GM12878 (cell line): ENCODE measurements around the gene TMPRSS6. TPM values are rescaled to one million over a fixed set of nuclear protein-coding genes. Genes with fewer than 3 reads are reported as not detected.

Experiments used
- ATAC-seq: fragments of 200-7000 bp; cut with Tn5 transposase; 3 replicates; pipeline ENCODE4 v1.9.1; 2020; ENCODE audit warnings: mild to moderate bottlenecking, moderate library complexity
- BruUV-seq: library from RNA; stranded (reverse); fragments of 400-500 nt; replicated peaks from 2 replicates; lab custom pipeline; 2021; lab: Mats Ljungman, UMichigan
- CTCF ChIA-PET: fragments of 300-600 bp; sonication (Branson Sonifier 250); formaldehyde crosslinking; extraction: SDS; loops from one replicate; lab custom pipeline; 2021; ENCODE audit warnings: inconsistent platforms; lab: Yijun Ruan, JAX
- POLR2A ChIA-PET: fragments of 350-600 bp; formaldehyde crosslinking; extraction: SDS; loops from one replicate; lab custom pipeline; 2021; ENCODE audit warnings: inconsistent platforms; lab: Charles Lee
- RAD21 ChIA-PET: fragments of 300-600 bp; sonication (Branson Sonifier 250); formaldehyde crosslinking; loops from one replicate; lab custom pipeline; 2023; ENCODE audit warnings: antibody characterized with exemption; ENCODE audit not compliant: unreplicated experiment; lab: Charles Lee
- SMC1A ChIA-PET: fragments of 300-600 bp; sonication (Branson Sonifier 250); formaldehyde crosslinking; loops from one replicate; lab custom pipeline; 2023; ENCODE audit not compliant: unreplicated experiment, uncharacterized antibody; lab: Charles Lee
- DNase-seq: peaks from one replicate; pipeline ENCODE4 v3.0.0-alpha.2; 2011; ENCODE audit warnings: low read depth, low spot score
- FAIRE-seq: peaks from 3 replicates; lab custom pipeline; 2011; peaks lifted over from hg19 to GRCh38; lab: Jason Lieb, UNC
- H2AFZ ChIP-seq: 2 replicates; pipeline ENCODE4 v1.6.0; 2011; ENCODE audit warnings: low read depth, low read length, control low read depth; ENCODE audit not compliant: control insufficient read depth
- H3K27ac ChIP-seq: 2 replicates; pipeline ENCODE4 v1.5.1; 2011; ENCODE audit warnings: control low read depth; ENCODE audit not compliant: control insufficient read depth, insufficient read depth
- H3K27me3 ChIP-seq, 2 experiments: replicated peaks in 1 of 2; 2 replicates each; pipeline versions ENCODE4 v1.6.0 to v1.6.1; 2011; ENCODE audit warnings: low read length in 1 of 2; ENCODE audit not compliant: control insufficient read depth in 2 of 2, insufficient read depth in 2 of 2
- H3K36me3 ChIP-seq, 2 experiments: 2 replicates each; pipeline ENCODE4 v1.5.1; 2011; ENCODE audit warnings: low read length in 1 of 2; ENCODE audit not compliant: control insufficient read depth in 2 of 2, insufficient read depth in 2 of 2
- H3K4me1 ChIP-seq: 2 replicates; pipeline ENCODE4 v1.6.1; 2011; ENCODE audit warnings: mild to moderate bottlenecking, low read length, moderate library complexity, mixed read lengths; ENCODE audit not compliant: control insufficient read depth, insufficient read depth
- H3K4me2 ChIP-seq: 2 replicates; pipeline ENCODE4 v1.6.0; 2011; ENCODE audit warnings: control low read depth; ENCODE audit not compliant: control insufficient read depth, insufficient read depth
- H3K4me3 ChIP-seq: fragments of 200-600 bp; sonication (generic); 2 replicates; pipeline ENCODE4 v1.5.1; 2016
- H3K79me2 ChIP-seq: 2 replicates; pipeline ENCODE4 v1.6.0; 2011; ENCODE audit warnings: low read length; ENCODE audit not compliant: control insufficient read depth, insufficient read depth
- H3K9ac ChIP-seq: 2 replicates; pipeline ENCODE4 v1.8.0; 2011; ENCODE audit warnings: low read length, control low read depth, mixed read lengths; ENCODE audit not compliant: control insufficient read depth, insufficient read depth
- H3K9me3 ChIP-seq: replicated peaks from 3 replicates; pipeline ENCODE4 v1.5.1; 2011; ENCODE audit warnings: mild to moderate bottlenecking, low read length; ENCODE audit not compliant: control insufficient read depth, insufficient read depth
- H4K20me1 ChIP-seq: 2 replicates; pipeline ENCODE4 v1.6.0; 2011; ENCODE audit not compliant: control insufficient read depth, insufficient read depth
- FOS ChIP-seq: IDR thresholded peaks from 3 replicates; pipeline ENCODE4 v1.6.1; 2011; ENCODE audit warnings: borderline replicate concordance; ENCODE audit not compliant: insufficient read length; ENCODE audit errors: extremely low read depth
- IKZF2 ChIP-seq, 2 experiments: fragments of 450-650 bp; IDR thresholded peaks; 2 replicates each; pipeline ENCODE4 v1.6.1; 2017; ENCODE audit warnings: mild to moderate bottlenecking in 2 of 2, moderate library complexity in 2 of 2
- RAD21 ChIP-seq: IDR thresholded peaks from 2 replicates; pipeline ENCODE4 v1.6.1; 2011; ENCODE audit warnings: mild to moderate bottlenecking, low read depth, low read length, moderate library complexity; ENCODE audit not compliant: insufficient read depth
- SMC3 ChIP-seq: IDR thresholded peaks from 2 replicates; pipeline ENCODE4 v1.6.1; 2011; ENCODE audit warnings: low read length, improper control_type of control experiment, borderline replicate concordance
- SP1 ChIP-seq: IDR thresholded peaks from one replicate; pipeline ENCODE4 v1.6.1; 2011; ENCODE audit warnings: low read depth, low read length
- WGBS: methylation state at CpG from one replicate; pipeline ENCODE4 v1.1.6; 2016; ENCODE audit warnings: low lambda C conversion rate; ENCODE audit not compliant: insufficient replicate concordance, insufficient coverage; ENCODE audit errors: missing lambda C conversion rate; 5-methylcytosine and 5-hydroxymethylcytosine counted together
- in situ Hi-C: fragments of 300-500 bp; cut with MboI; formaldehyde crosslinking; loops from 9 replicates; pipeline ENCODE4 v1.14.3; 2018; ENCODE audit warnings: mixed read lengths
- intact Hi-C: fragments of 100-400 bp; cut with micrococcal nuclease; formaldehyde crosslinking; loops from one replicate; pipeline ENCODE4 v1.14.2; 2022; ENCODE audit not compliant: unreplicated experiment
- polyA plus RNA-seq, 11 experiments: library from polyadenylated mRNA; depleted of rRNA in 4 of 11; unstranded in 6 of 11; stranded (reverse) in 5 of 11; fragments of >200 nt; fragmentation: Nextera tagmentation in 4 of 11; fragmentation: Illumina TruSeq in 1 of 11; extraction: Ambion mirVana in 4 of 11; extraction: Trizol in 1 of 11; gene quantifications; 1 replicate in 1 of 11; 2 replicates in 10 of 11; pipeline versions ENCODE4 v1.2.1 to v1.2.3, GENCODE V29; 2011 to 2016; ENCODE audit warnings: inconsistent platforms in 2 of 11, missing spikeins in 2 of 11, low read depth in 1 of 11
- total RNA-seq, 4 experiments: library from RNA; depleted of rRNA in 3 of 4; stranded (reverse); fragments of >200 nt in 3 of 4; fragmentation: Illumina TruSeq in 1 of 4; extraction: Trizol in 1 of 4; gene quantifications; 2 replicates each; pipeline versions ENCODE4 v1.2.1 to v1.2.3, GENCODE V29; 2013 to 2021
- TF ChIP-seq, protein P1 (sequence below): fragments of 450-650 bp; IDR thresholded peaks from 2 replicates; pipeline ENCODE4 v1.6.1; 2016; ENCODE audit warnings: mild to moderate bottlenecking
- TF ChIP-seq, protein P2 (sequence below), 3 experiments: IDR thresholded peaks in 2 of 3; conservative IDR thresholded peaks in 1 of 3; 2 replicates each; pipeline ENCODE4 v1.5.1; 2011; ENCODE audit warnings: low read depth in 3 of 3, low read length in 3 of 3, mild to moderate bottlenecking in 3 of 3, control low read depth in 2 of 3, moderate library complexity in 2 of 3, inconsistent platforms in 1 of 3, mixed read lengths in 1 of 3; ENCODE audit not compliant: control insufficient read depth in 2 of 3, insufficient read depth in 1 of 3; ENCODE audit errors: extremely low read depth in 1 of 3

The TMPRSS6 gene
- total and polyA plus RNA-seq, 10 of the 15 experiments (the other 5 are each of a cell fraction or from before 2014, with no cell fraction given), result 0.06 to 0.69 (median 0.19) TPM; not detected in 6

GRCh38 chr22:37045958-37046357 lies 63.6 kb downstream of the TMPRSS6 start:
- Histone ChIP-seq H3K27ac (no peak overlapping the region), H3K9me3 (no peaks in the 10 kb centered on the region), H3K9ac (no peak overlapping the region), H3K4me3 (no peak overlapping the region), H3K27me3 (peaks cover 0 to 2% of the 10 kb centered on the region in 2 experiments; a peak in 1 of 4 replicates), H3K36me3 (no peaks in the 10 kb centered on the region), H3K4me1 (peaks cover 10% of the 10 kb centered on the region), H3K4me2 (no peak overlapping the region), H2AFZ (no peak overlapping the region), H4K20me1 (no peaks in the 10 kb centered on the region), H3K79me2 (no peaks in the 10 kb centered on the region)
- WGBS, result 23% methylated on average over 4 of the region's 4 CpGs
- FAIRE-seq (peak; percentile 49), DNase-seq (no peak), ATAC-seq (no peak)
- in situ Hi-C loops (no loop called here), intact Hi-C loops (loop anchor here (10.0 kb wide), 1 partner anchor 191 kb away; no protein-coding TSS in a partner anchor)
- ChIA-PET CTCF (interaction anchor here (0.6 to 4.6 kb wide), 23 partner anchors 8 to 516 kb away, joined by 3 to 39 read pairs (median 6); partner anchors contain the start of genes IFT27, IL2RB, MPST and TST), RAD21 (interaction anchor here (0.7 to 2.3 kb wide), 9 partner anchors 27 to 192 kb away, joined by 3 to 10 read pairs (median 4); partner anchors contain the start of gene TST), POLR2A (no interaction called here), SMC1A (interaction anchor here (0.7 to 2.7 kb wide), 3 partner anchors 147 to 219 kb away, joined by 4 to 19 read pairs (median 5); no protein-coding TSS in a partner anchor)
- BruUV-seq, result no TSS peak
- TF ChIP-seq FOS (no peak), RAD21 (peak; percentile 46), SP1 (no peak), IKZF2 (IDR thresholded peaks at IDR 0.05) (no peak), SMC3 (peak; percentile 37; the same call in 1 of the 2 replicates)
- TF ChIP-seq, protein P1, sequence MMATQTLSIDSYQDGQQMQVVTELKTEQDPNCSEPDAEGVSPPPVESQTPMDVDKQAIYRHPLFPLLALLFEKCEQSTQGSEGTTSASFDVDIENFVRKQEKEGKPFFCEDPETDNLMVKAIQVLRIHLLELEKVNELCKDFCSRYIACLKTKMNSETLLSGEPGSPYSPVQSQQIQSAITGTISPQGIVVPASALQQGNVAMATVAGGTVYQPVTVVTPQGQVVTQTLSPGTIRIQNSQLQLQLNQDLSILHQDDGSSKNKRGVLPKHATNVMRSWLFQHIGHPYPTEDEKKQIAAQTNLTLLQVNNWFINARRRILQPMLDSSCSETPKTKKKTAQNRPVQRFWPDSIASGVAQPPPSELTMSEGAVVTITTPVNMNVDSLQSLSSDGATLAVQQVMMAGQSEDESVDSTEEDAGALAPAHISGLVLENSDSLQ, result no peak
- TF ChIP-seq, protein P2, sequence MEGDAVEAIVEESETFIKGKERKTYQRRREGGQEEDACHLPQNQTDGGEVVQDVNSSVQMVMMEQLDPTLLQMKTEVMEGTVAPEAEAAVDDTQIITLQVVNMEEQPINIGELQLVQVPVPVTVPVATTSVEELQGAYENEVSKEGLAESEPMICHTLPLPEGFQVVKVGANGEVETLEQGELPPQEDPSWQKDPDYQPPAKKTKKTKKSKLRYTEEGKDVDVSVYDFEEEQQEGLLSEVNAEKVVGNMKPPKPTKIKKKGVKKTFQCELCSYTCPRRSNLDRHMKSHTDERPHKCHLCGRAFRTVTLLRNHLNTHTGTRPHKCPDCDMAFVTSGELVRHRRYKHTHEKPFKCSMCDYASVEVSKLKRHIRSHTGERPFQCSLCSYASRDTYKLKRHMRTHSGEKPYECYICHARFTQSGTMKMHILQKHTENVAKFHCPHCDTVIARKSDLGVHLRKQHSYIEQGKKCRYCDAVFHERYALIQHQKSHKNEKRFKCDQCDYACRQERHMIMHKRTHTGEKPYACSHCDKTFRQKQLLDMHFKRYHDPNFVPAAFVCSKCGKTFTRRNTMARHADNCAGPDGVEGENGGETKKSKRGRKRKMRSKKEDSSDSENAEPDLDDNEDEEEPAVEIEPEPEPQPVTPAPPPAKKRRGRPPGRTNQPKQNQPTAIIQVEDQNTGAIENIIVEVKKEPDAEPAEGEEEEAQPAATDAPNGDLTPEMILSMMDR (IDR thresholded peaks at IDR 0.05 in 2 of 3, conservative IDR thresholded peaks at IDR 0.05 in 1 of 3; ENCODE audit: control insufficient read depth in 2 of 3, extremely low read depth in 1 of 3, insufficient read depth in 1 of 3, low read depth in 3 of 3, low read length in 3 of 3), result peak; percentile 46 to 55 (median 55)
